ENCODE measurements around the gene STPG1. TPM values are rescaled to one million over a fixed set of nuclear protein-coding genes. Genes with fewer than 3 reads are reported as not detected.

Gene STPG1
- total and polyA plus RNA-seq, 9 of the 15 experiments (the other 6 are each of a cell fraction or from before 2014, with no cell fraction given): 5.0 to 11.9 (median 8.3) TPM

DNA sequence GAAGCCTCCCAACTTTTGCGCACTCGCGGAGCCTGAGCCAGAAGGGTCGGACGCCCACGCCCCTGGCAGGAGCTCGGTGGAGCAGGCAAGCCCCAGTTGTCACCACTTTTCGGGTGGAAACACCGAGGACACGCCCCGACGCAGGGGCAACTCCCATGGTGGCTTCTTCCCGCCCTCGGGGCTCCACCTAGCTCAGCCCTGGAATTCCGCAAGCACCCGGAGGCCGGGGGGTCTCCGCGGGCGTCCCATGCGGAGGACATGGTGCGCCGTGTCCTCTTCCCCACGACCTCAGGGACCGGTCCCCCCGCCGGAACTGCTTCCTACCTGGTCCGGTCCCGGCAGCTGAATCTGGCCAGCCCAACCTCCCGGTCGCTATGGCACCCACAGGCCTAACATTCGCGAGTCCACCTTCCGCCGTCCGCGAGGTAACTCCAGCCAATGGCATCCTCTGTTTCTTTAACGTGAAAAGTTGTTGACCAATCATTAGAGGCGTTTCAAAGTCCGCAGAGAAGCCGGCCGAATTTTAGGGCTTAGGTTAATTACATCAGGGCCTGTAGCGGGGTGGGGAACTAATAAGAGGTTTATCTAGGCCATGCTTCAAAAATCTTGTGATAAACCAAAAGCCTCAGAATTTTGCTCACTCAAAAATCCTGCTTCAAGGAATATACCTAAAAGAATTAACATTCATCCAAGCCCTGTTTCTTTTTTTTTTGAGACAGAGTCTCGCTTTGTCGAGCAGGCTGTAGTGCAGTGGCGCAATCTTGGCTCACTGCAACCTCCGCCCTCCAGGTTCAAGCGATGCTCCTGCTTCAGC, at the start of gene STPG1 (continued):
- TF ChIP-seq, protein P1, sequence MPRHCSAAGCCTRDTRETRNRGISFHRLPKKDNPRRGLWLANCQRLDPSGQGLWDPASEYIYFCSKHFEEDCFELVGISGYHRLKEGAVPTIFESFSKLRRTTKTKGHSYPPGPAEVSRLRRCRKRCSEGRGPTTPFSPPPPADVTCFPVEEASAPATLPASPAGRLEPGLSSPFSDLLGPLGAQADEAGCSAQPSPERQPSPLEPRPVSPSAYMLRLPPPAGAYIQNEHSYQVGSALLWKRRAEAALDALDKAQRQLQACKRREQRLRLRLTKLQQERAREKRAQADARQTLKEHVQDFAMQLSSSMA (CRISPR knock-in tag; IDR thresholded peaks at IDR 0.05): no peak
- TF ChIP-seq ZBTB17 (CRISPR knock-in tag; IDR thresholded peaks at IDR 0.05) (no peak), PHF8 (IDR thresholded peaks at IDR 0.05; ENCODE audit: borderline replicate concordance, low read length) (peak; percentile 85; the same call in 1 of the 2 replicates), ZNF717 (CRISPR knock-in tag; IDR thresholded peaks at IDR 0.05) (no peak), CREM (IDR thresholded peaks at IDR 0.05; ENCODE audit: low read depth) (peak; percentile 49), CHD4 (IDR thresholded peaks at IDR 0.05; ENCODE audit: insufficient read depth, insufficient replicate concordance, low read depth, low read length, poor library complexity, severe bottlenecking) (no peak), ZKSCAN3 (CRISPR knock-in tag; IDR thresholded peaks at IDR 0.05) (no peak), CTBP1 (IDR thresholded peaks at IDR 0.05; ENCODE audit: borderline replicate concordance) (peak; percentile 71; the same call in 1 of the 2 replicates), SAFB (IDR thresholded peaks at IDR 0.05; ENCODE audit: borderline replicate concordance, low read depth, low read length) (no peak), FOXA1 (IDR thresholded peaks at IDR 0.05; ENCODE audit: borderline replicate concordance) (no peak), ZNF75A (CRISPR knock-in tag; IDR thresholded peaks at IDR 0.05) (no peak)
- TF ChIP-seq, protein P2, sequence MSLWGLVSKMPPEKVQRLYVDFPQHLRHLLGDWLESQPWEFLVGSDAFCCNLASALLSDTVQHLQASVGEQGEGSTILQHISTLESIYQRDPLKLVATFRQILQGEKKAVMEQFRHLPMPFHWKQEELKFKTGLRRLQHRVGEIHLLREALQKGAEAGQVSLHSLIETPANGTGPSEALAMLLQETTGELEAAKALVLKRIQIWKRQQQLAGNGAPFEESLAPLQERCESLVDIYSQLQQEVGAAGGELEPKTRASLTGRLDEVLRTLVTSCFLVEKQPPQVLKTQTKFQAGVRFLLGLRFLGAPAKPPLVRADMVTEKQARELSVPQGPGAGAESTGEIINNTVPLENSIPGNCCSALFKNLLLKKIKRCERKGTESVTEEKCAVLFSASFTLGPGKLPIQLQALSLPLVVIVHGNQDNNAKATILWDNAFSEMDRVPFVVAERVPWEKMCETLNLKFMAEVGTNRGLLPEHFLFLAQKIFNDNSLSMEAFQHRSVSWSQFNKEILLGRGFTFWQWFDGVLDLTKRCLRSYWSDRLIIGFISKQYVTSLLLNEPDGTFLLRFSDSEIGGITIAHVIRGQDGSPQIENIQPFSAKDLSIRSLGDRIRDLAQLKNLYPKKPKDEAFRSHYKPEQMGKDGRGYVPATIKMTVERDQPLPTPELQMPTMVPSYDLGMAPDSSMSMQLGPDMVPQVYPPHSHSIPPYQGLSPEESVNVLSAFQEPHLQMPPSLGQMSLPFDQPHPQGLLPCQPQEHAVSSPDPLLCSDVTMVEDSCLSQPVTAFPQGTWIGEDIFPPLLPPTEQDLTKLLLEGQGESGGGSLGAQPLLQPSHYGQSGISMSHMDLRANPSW (CRISPR knock-in tag; IDR thresholded peaks at IDR 0.05): no peak
- TF ChIP-seq, protein P3, sequence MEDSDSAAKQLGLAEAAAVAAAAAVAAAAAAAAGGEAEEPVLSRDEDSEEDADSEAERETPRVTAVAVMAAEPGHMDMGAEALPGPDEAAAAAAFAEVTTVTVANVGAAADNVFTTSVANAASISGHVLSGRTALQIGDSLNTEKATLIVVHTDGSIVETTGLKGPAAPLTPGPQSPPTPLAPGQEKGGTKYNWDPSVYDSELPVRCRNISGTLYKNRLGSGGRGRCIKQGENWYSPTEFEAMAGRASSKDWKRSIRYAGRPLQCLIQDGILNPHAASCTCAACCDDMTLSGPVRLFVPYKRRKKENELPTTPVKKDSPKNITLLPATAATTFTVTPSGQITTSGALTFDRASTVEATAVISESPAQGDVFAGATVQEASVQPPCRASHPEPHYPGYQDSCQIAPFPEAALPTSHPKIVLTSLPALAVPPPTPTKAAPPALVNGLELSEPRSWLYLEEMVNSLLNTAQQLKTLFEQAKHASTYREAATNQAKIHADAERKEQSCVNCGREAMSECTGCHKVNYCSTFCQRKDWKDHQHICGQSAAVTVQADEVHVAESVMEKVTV (CRISPR knock-in tag; IDR thresholded peaks at IDR 0.05): no peak
- TF ChIP-seq, protein P4, sequence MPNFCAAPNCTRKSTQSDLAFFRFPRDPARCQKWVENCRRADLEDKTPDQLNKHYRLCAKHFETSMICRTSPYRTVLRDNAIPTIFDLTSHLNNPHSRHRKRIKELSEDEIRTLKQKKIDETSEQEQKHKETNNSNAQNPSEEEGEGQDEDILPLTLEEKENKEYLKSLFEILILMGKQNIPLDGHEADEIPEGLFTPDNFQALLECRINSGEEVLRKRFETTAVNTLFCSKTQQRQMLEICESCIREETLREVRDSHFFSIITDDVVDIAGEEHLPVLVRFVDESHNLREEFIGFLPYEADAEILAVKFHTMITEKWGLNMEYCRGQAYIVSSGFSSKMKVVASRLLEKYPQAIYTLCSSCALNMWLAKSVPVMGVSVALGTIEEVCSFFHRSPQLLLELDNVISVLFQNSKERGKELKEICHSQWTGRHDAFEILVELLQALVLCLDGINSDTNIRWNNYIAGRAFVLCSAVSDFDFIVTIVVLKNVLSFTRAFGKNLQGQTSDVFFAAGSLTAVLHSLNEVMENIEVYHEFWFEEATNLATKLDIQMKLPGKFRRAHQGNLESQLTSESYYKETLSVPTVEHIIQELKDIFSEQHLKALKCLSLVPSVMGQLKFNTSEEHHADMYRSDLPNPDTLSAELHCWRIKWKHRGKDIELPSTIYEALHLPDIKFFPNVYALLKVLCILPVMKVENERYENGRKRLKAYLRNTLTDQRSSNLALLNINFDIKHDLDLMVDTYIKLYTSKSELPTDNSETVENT (CRISPR knock-in tag; IDR thresholded peaks at IDR 0.05): peak; percentile 89; the same call in 1 of the 2 replicates
- TF ChIP-seq, protein P5, sequence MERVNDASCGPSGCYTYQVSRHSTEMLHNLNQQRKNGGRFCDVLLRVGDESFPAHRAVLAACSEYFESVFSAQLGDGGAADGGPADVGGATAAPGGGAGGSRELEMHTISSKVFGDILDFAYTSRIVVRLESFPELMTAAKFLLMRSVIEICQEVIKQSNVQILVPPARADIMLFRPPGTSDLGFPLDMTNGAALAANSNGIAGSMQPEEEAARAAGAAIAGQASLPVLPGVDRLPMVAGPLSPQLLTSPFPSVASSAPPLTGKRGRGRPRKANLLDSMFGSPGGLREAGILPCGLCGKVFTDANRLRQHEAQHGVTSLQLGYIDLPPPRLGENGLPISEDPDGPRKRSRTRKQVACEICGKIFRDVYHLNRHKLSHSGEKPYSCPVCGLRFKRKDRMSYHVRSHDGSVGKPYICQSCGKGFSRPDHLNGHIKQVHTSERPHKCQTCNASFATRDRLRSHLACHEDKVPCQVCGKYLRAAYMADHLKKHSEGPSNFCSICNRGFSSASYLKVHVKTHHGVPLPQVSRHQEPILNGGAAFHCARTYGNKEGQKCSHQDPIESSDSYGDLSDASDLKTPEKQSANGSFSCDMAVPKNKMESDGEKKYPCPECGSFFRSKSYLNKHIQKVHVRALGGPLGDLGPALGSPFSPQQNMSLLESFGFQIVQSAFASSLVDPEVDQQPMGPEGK (CRISPR knock-in tag; IDR thresholded peaks at IDR 0.05; ENCODE audit: borderline replicate concordance): no peak
- TF ChIP-seq, protein P6, sequence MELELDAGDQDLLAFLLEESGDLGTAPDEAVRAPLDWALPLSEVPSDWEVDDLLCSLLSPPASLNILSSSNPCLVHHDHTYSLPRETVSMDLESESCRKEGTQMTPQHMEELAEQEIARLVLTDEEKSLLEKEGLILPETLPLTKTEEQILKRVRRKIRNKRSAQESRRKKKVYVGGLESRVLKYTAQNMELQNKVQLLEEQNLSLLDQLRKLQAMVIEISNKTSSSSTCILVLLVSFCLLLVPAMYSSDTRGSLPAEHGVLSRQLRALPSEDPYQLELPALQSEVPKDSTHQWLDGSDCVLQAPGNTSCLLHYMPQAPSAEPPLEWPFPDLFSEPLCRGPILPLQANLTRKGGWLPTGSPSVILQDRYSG (tag; conservative IDR thresholded peaks at IDR 0.05; ENCODE audit: low read depth): no peak
